Measurements from ENCODE around the gene SKA1.
"Not testable (repeated sequence)": the region's sequence is repeated elsewhere in the genome, so short reads cannot be mapped to it uniquely, and the experiment has no call there.

SKA1 gene

GRCh38 chr18:50388988-50389387 is 14.1 kb downstream of the SKA1 start:
- in situ Hi-C loops (cut with HindIII; ENCODE audit: low sequenced_read_pairs) = no loop called here

DNA sequence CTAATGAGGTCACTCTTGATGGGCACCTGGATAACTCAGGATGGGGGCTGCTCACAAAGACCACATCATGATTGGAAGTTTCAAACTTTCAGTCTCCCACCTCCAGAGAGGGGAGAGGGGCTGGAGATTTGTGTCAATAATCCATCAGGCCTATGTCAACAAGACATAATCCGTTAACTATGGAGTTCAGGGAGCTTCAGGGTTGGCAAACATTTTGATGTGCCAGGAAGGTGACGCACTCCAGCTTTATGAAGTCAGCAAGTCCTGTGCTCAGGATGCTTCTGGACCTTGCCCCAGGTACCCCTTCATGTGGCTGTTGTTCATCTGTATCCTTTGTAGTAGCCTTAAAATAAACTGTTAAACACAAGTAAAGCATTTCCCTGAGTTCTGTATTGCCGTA is 19.0 kb downstream of the SKA1 start:
- in situ Hi-C loops (cut with HindIII; ENCODE audit: low sequenced_read_pairs) = no loop called here

DNA sequence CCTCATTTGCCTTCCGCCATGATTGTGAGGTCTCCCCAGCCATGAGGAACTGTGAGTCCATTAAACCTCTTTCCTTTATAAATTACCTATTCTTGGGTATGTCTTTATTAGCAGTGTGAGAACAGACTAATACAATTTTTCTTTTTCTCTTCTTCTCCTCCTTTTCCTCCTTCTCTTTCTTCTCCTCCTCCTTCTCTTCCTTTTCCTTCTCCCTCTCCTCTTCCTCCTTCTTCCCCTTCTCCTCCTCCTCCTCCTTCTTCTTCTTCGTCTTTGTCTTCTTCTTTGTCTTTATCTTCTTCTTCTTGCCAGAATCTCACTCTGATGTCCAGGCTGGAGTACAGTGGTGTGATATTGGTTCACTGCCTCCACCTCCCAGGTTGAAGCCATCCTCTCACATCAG is 20.2 kb downstream of the SKA1 start:
- in situ Hi-C loops (cut with HindIII; ENCODE audit: low sequenced_read_pairs) = no loop called here

DNA sequence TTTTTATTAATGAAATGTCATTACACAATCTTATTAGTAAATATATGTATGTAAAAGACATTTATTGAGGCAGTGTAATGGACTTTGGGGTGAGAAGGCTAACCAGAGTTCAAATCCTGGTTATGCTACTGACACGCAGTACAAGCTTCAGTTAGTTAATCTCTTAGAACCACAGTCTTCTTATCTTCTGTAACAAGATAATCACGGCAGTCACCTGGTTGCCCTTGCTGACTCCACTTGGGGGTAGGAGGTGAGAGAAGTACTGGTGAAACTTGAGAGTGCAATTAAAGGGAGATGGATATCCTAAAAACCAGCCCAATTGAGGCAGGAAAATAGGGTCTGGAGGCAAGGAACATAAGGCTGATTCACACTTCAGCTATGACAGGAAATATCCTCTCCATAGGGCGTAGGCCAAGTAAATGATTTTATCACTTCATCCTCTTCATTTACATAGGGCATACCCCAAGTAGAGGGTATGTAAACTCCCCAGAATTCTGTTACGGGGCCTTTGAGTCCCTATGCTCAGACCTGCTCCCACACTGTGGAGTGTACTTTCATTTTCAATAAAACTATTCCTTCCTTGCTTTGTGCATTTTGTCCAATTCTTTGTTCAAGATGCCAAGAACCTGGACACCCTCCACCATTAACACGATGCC is 21.3 kb downstream of the SKA1 start:
- in situ Hi-C loops (cut with HindIII; ENCODE audit: low sequenced_read_pairs) = no loop called here

GRCh38 chr18:50397023-50397422 is 22.2 kb downstream of the SKA1 start:
- in situ Hi-C loops (cut with HindIII; ENCODE audit: low sequenced_read_pairs) = no loop called here

DNA sequence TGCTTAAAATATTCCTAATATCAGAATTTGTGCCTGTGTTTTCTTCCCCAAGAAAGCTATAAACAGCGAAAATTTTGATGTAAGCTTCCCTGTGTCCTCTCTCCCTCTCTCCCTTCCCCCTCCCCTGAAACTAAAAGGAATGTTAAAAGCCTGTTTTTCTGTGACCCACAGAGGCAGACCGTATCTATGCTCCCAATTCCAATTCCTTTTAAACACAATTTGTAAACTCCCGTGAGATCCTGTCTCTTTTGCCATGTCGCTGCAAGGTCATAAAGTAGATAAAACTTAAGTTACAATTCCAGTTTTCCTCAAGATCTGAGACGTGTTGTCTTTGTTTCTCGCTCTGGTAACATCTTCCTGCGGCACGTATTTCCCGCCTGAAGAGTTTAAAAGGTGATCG is 23.3 kb downstream of the SKA1 start:
- in situ Hi-C loops (cut with HindIII; ENCODE audit: low sequenced_read_pairs) = no loop called here

DNA sequence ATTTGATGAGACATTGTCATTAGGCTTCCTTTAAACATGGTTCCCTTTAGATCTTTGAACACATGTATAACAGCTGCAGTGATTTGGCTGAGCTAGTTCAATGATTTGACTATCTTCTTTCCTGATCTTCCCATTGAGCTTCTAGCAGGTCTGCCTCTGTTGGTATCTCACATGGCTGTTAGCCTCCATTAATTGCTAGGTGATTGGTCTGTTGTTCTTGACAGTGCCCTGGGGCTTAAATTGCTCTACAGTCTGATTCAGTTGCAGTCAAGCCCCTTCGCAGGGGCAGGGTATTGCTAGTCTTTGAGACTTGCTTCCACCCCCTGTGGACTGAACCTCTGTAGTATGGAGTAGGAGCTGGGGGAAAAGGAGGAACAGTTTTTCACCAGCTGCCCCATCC is 24.1 kb downstream of the SKA1 start:
- in situ Hi-C loops (cut with HindIII; ENCODE audit: low sequenced_read_pairs) = no loop called here

DNA sequence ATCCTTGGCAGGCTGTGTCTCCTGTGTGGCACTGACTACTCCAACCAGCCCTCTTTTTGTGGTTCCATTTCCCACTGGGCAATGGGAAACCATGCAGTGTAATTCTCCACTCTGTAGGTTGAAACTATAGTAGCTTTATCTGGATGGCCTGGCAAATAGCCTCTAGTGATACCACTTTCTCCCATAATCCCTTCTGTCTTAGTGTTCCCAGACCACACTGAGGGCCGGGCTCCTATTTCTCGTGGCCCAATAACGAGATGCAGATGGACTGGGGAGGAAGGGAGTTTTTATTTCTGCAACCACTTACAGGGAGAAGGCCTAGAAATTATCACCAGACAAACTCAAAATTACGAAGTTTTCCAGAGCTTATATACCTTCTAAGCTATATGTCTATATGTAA is 24.7 kb downstream of the SKA1 start:
- in situ Hi-C loops (cut with HindIII; ENCODE audit: low sequenced_read_pairs) = no loop called here

DNA sequence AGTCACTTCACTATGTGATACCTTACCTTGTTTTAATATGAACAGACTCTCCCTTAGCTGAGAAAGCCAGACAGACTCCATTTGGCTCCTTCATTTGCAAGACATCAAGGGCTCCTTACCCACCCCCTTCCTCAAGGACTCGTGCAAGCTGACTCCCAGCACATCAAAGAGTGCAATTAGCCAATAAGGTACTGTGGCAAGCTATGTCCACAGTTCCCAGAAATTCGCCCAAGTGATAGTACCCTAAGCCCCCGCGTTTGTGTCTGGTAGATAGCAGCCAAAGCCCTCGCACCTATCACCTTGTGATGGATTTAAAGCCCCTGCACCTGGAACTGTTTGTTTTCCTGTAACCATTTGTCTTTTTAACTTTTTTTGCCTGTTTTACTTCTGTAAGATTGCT is 25.6 kb downstream of the SKA1 start:
- in situ Hi-C loops (cut with HindIII; ENCODE audit: low sequenced_read_pairs) = not testable (repeated sequence)

DNA sequence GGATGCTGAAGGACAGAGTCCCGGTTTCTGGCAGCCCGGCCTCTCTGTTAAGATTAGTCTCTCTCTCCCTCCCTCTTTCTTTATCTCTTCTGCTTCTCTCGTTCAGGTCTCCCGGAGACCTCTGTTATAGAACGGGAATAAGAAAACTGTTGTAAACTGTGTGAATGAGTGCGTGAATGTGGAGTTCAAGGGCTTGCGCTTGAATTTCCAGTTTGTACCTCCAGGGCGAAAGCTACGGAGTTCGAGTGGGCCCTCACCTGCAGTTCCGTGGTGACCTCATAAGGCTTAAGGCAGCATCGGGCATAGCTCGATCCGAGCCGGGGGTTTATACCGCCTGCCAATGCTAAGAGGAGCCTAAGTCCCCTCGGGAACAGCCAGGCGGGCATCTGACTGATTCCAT is 26.4 kb downstream of the SKA1 start:
- in situ Hi-C loops (cut with HindIII; ENCODE audit: low sequenced_read_pairs) = no loop called here

DNA sequence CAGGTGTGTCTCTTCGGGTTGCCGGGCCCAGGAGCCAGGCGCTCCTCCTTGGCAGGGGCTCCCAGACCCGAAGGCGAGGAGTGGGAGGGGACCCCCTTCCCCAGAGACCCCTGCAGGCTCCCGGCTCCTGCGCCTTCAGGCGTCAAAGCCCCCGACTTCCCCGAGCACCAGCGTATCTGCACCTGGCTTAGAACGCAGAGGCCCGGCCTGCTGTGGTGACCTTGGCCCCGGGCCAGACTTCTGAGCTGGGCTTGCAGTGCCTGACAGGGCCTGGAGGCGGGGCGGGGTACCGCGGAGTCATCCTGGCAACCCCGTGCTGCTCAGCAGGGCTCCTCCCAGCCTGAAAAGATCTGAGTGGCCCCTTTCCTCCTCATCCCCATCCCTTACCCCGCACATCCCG is 27.0 kb downstream of the SKA1 start:
- in situ Hi-C loops (cut with HindIII; ENCODE audit: low sequenced_read_pairs) = no loop called here

GRCh38 chr18:50404752-50405581 is 30.1 kb downstream of the SKA1 start:
- in situ Hi-C loops (cut with HindIII; ENCODE audit: low sequenced_read_pairs) = not testable (repeated sequence)

- in situ Hi-C loops (cut with HindIII; ENCODE audit: low sequenced_read_pairs) = no loop called here
Observed at GRCh38 chr18:50405582-50406271, 30.9 kb downstream of the SKA1 start.

GRCh38 chr18:50409236-50409635 is 34.4 kb downstream of the SKA1 start:
- in situ Hi-C loops (cut with HindIII; ENCODE audit: low sequenced_read_pairs) = no loop called here

- in situ Hi-C loops (cut with HindIII; ENCODE audit: low sequenced_read_pairs) = no loop called here
Observed at GRCh38 chr18:50410008-50410407, 35.2 kb downstream of the SKA1 start.

GRCh38 chr18:50410894-50411293 is 36.0 kb downstream of the SKA1 start:
- in situ Hi-C loops (cut with HindIII; ENCODE audit: low sequenced_read_pairs) = no loop called here

DNA sequence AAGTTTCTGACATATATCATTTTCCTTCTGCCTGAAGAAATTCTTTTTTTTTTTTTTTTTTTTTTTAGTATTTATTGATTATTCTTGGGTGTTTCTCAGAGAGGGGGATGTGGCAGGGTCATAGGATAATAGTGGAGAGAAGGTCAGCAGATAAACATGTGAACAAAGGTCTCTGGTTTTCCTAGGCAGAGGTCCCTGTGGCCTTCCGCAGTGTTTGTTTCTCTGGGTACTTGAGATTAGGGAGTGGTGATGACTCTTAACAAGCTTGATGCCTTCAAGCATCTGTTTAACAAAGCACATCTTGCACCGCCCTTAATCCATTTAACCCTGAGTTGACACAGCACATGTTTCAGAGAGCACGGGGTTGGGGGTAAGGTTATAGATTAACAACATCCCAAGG is 42.0 kb downstream of the SKA1 start:
- in situ Hi-C loops (cut with HindIII; ENCODE audit: low sequenced_read_pairs) = not testable (repeated sequence)

DNA sequence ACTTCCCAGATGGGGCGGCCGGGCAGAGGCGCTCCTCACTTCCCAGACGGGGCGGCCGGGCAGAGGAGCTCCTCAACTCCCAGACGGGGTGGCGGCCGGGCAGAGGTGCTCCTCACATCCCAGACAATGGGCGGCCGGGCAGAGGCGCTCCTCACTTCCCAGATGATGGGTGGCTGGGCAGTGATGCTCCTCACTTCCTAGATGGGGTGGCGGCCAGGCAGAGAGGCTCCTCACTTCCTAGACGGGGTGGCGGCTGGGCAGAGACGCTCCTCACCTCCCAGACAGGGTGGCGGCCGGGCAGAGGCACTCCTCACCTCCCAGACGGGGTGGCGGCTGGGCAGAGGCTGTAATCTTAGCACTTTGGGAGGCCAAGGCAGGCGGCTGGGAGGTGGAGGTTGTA is 42.9 kb downstream of the SKA1 start:
- in situ Hi-C loops (cut with HindIII; ENCODE audit: low sequenced_read_pairs) = not testable (repeated sequence)

DNA sequence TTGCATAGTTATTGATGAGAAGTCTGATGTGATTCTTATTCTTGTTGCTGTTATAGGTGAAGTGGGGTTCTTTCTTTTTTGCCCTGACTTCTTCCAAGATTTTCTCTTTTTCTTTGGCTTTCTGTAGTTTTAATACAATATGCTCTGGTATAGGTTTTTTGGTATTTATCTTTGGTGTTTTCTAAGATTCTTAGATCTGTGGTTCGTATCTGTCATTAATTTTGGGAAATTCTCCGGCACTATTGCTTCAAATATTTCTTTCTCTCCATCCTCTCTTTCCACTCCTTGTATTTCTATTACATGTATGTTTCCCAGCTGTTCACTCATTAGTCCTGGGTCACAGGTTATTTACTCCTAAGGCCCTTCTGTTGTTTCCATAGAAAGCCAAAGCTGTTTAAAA is 43.8 kb downstream of the SKA1 start:
- in situ Hi-C loops (cut with HindIII; ENCODE audit: low sequenced_read_pairs) = no loop called here

- in situ Hi-C loops (cut with HindIII; ENCODE audit: low sequenced_read_pairs) = no loop called here
Observed at GRCh38 chr18:50422286-50422898, 47.5 kb downstream of the SKA1 start.

DNA sequence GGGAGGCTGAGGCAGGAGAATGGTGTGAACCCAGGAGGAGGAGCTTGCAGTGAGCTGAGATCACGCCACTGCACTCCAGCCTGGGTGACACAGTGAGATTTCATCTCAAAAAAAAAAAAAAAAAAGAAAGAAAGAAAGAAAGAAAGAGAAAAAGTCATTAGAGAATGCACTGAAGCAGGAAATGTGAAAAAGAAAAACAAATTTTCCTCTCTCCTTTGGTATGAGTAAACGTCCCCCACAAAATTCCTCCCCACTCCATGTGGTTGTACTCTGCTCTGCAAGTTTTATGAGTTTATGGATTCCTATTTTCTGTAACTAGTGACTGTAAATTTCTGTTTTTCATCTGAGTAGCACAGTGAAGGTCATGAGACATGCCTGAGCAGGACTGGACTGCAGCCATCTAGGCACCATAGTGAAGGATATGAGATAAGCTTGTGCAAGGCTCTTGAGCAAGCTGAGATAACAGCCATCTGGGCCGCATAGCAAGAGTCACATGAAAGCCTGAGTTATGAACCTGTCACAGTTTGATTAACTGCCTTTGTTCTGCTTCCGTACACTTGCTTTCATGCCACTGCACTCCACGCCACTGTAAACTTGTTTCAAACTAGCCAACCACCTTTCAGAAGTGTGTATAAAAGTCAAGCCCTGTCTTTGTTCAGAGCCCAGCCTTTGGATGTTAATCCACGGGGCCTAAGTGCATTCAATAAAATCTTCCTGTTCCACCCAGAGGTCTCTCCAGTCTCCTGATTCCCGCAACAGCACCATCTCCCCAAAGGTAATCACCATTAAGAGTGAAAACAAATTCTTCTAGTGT is 50.2 kb downstream of the SKA1 start:
- in situ Hi-C loops (cut with HindIII; ENCODE audit: low sequenced_read_pairs) = no loop called here
